HG03139 (cell line): ENCODE results near the gene MEGF6.
"Not testable (repeated sequence)": the region's sequence is repeated elsewhere in the genome, so short reads cannot be mapped to it uniquely, and the experiment has no call there.

ENCODE experiments used
- ATAC-seq: cut with Tn5 transposase; IDR thresholded peaks from one replicate; pipeline ENCODE4 v1.9.1; 2021; ENCODE audit not compliant: unreplicated experiment

Gene MEGF6

DNA sequence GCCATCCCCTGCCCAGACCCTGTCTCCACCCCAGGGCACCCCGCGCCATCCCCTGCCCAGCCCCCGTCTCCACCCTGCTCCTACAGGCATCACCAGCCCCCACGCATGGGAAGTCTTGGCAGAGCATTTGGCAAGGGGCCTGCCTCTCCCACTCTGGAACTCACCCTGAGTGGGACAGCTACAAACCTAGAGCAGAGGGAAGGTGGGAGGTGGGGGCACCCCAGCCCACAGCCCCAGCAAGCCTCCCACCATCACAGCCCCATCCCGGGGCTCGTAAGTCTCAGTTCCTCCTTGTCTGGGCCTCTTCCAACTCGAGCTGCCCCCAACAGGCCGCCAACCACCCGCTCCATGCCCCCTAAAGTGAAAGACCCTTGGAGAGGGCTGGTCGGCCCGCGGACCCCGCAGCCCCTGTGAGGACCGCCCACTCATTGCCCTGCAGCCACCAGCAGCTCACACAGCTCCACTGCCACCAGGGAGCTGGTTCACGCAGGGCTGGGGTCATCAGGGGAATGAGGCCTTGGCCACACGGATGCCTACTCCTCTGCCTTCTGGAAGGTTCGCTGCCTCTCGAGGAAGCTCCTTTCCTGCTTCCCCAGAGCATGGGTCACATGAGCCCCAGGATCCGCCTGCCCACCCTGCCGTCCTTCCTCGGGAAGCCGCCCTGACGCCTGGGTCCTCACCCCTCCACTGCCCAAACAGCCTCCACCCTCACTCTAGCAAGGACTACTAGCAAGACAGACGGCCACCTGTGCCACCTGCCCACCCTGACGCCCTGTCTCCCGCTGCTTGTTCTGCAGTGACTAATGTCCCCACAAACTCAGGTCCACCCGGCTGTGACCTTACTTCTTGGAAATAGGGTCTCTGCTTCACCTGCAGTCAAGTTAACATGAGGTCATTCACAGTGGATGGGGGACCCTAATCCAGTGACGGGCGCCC, 14.4 kb downstream of the MEGF6 start:
- no peak for ATAC-seq

DNA sequence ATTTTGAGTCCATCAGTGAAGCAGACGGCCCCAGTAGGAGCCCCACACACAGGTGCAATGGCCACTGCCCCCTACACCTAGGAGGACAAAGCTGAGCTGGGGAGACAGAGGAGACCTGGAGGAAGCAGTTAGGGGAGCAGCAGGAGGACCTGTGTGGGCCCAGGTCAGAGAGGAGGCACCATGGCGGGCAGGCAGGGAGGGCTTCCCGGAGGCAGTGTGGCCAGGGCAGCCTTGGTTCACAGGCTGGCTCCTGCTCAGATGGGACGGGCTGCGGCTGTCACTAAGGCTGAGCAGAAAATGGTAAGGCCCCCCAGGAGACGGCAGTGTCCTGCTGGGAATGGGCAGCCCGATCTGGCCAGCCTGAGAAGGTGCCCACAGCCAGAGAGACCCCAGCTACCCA, 15.4 kb downstream of the MEGF6 start:
- ATAC-seq: no peak

DNA sequence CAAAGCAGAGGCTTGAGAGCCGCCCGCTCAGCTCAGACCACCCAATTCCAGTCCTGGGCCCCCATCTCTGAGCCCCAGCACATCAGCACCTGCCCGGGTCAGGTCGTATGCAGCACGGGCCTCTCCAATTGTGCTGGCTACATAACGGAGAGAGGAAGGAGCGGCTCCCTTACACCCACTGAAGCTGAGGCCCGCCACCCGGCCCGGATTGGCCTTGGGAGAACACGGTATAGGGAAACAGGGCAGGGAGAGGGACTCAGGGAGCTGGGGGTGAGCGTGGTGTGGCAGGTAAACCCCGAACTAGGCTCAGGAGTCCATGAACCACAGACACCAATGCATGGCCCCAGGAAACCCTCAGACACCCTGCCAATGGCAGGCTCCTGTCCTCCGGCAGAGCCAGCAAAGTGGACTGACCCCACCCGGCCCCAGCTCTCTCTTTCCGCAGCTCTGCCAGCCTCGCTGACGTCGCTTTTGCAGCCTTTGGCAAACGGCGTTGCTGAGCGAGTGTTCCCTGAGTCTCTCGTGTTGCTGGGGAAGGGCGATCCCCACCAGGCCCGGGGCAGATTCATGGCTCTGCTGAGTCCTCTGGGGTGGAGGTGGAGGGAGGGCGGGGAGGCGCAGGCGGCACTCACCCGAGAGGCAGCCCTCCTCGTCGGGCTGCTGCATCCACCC, 16.5 kb downstream of the MEGF6 start:
- no peak for ATAC-seq

DNA sequence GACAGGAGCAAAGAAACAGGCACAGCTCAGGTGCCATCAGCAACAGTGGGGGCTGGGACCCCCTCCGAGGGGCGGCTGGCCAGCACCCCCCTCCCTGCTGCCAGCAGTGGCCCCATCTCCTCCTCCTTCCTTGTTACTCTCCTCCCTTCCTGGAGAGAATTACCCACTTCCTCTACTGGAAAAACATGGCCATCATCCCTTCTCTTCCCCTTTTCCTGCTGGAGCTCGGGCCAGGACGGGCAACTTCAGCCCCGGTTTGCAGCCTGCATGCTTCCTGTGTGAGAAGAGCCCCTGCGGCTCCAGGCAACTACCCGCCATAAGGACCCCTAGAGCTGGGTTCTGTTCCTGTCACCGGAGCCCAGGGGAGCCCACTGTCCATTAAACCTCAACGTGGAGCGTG, 17.6 kb downstream of the MEGF6 start:
- ATAC-seq: no peak

DNA sequence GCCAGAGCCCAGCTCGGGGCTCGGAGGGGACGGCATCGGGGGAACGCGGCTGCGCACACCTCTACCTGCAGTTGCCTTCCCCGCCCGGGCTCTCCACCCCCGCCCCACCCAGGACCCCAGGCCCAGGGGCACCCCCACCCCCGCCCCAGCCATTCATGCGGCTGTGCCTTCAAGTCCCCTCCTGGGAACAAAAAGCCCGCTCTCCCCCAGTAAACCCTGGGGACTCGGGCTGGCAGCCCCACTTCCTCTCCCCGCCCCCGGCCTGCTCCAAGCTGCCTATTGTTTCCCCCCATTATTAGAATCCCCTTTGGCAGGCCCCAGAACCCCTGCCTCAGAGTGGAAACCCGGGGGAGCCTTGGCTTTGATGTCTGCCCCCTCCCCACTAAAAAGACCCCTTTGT, 18.0 kb downstream of the MEGF6 start:
- ATAC-seq: no peak

DNA sequence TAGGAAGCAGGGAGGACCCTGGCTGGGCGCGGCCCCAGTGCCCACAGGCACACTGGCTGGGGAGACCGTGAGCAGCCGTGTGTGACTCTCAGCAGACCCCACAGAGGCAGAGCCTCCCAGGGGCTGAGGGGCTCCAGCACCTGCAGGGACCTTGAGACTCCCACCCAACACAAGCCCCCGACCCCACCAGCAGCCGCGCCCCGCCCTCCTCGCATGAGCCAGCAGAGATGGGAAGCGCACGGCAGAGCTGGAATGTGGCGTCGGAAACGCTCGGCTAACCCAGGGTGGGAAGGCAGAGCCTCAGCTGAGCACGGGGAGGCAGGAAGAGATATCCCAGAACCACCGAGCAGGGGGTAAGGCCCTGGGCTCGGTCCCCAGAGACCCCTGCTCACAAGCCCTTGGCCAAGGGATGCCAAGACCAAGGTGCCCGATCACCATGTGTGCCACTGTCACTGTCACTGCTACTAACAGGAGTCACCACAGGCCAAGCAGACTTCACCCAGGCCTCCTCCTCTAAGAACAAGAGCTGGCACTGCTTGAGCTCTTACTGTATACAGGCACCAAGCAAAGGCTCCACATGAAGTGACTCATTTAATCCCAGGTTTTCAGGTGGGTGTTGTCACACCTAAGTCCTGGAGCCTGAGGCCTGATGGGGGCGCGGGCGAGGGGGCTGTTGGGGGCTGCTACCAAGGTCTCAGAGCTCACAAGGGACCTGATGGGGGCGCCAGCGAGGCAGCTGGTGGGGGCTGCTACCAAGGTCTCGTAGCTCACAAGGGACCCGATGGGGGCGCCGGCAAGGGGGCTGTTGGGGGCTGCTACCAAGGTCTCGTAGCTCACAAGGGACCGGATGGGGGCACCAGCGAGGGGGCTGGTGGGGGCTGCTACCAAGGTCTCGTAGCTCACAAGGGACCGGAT, 20.1 kb downstream of the MEGF6 start:
- no peak for ATAC-seq

DNA sequence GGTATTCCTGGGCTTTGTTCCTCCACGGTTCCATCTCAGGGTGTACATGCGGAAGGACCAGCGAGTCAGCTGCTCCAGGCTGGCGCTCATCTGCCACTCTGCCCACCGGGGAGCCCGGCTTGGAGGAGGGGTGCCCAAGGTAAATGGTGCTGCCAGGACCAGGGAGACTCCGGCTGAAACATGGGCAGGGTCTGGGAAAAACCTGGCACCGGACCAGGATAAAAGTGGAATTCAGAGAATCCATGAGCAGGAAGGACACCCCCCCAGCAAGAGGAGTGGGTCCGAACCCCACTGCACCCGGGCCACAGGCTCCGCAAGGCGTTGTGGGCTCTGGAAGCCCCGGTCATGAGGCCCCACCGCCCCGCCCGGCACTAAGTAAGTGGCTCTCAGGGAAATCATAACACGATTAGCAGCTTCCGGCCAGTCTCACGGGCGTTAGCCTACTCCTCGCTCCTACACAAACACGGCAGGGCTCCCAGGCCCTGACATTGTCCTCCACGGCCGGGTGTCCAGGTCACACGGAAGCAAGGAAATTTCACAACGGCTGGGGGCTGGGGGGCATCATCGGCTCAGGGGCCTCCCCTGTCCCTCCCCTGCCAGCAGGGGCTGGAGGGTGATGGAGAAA, 21.1 kb downstream of the MEGF6 start:
- ATAC-seq: no peak

DNA sequence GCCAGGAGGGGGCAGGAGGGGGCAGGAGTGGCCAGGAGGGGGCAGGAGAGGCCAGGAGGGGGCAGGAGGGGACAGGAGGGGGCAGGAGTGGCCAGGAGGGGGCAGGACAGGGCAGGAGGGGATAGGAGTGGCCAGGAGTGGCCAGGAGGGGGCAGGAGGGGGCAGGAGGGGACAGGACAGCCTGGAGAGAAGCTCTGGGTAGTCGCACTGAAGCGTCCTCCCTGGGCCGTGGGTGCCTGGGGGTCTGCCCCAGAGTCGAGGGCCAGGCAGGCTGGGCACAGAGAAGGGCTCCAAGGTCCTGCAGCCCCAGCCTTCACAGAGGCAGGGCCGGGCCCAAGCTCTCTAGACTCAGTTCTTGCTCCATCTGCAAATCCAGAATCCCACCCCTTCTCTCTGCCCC, 22.9 kb downstream of the MEGF6 start:
- no peak for ATAC-seq

DNA sequence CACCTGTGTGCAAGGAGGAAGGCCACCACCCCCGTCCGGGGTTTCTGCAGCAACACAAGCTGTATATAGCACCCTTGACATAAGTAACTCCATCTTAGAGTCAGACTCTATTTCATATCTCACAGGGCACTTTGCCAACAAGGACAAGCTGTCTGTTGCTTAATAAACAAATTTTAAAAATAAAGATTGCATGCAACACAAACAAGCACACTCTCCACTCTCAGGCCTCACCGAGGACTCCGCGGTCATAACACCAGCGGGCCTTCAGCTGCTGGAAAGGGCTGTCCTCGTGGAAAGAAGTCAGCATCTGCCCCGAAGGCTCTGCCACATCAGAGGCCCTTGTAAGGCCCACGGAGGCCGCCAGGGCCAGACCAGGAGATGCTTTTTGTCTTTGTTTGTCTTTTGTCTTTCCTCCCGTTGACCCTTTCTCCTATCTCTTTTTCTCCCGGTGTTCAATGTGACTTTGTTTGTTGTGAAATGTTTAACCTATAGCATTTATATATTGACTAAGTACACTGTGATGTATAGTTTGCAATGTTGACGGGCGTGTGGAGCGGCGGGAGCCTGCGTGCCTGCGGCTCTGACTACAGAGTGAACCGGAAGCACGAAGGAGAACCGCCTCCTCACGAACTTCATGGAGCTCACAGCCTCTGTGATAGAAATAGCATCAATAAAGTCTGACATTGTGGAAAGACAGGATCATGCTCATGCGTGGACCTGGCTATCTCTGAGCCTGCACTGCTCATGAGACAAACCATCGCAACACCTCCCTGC, 24.1 kb downstream of the MEGF6 start:
- no peak for ATAC-seq

DNA sequence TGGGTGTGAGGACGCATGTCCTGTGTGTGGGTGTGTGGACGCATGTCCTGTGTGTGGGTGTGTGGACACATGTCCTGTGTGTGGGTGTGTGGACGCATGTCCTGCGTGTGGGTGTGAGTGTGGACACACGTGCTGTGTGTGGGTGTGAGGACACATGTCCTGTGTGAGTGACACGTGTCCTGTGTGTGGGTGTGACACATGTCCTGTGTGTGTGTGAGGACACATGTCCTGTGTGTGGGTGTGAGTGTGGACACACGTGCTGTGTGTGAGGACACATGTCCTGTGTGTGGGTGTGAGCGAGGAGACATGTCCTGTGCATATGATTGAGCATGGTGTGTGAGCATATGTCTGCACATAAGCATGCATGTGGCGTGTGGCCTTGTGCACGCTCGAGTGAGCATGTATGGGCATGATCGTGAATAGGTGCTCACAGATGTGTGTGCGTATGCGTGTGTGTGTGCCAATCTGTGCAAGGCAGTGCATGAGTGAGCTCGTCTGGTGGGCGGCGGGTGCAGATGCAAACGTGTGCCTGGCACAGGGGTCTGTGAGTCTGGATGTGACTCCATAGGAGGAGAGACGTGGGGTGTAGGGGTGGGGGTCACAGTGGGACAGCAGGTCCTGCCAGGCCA, 25.3 kb downstream of the MEGF6 start:
- no peak for ATAC-seq

DNA sequence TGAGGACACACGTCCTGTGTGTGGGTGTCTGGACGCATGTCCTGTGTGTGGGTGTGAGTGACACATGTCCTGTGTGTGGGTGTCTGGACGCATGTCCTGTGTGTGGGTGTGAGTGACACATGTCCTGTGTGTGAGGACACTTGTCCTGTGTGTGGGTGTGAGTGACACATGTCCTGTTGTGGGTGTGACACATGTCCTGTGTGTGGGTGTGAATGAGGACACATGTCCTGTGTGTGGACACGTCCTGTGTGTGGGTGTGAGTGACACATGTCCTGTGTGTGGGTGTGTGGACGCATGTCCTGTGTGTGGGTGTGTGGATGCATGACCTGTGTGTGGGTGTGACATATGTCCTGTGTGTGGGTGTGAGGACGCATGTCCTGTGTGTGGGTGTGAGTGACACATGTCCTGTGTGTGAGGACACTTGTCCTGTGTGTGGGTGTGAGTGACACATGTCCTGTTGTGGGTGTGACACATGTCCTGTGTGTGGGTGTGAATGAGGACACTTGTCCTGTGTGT, 25.9 kb downstream of the MEGF6 start:
- ATAC-seq: not testable (repeated sequence)

DNA sequence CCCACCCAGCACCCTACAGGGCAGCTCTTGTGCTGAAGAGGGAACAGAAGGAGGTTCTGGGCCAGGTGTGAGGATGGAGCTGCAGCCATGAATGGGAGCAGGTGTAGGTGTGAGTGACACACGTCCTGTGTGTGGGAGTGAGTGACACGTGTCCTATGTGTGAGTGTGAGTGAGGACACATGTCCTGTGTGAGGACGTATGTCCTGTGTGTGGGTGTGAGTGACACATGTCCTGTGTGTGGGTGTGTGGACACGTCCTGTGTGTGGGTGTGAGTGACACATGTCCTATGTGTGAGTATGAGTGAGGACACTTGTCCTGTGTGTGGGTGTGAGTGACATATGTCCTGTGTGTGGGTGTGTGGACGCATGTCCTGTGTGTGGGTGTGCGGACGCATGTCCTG, 26.4 kb downstream of the MEGF6 start:
- no peak for ATAC-seq

DNA sequence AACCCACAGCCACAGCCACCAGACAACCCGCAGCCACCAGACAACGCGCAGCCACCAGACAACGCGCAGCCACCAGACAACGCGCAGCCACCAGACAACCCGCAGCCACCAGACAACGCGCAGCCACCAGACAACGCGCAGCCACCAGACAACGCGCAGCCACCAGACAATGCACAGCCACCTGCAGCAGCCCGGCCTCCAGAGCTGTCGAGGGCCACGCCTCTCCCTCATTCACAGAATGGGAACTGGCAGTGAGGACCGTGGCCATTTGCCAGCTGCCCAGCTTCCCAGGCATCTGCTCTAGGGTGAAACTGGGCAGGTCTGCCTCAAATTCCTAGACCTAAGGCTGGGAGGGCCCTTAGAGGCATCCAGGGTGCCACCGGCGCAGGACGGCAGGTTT, 27.6 kb downstream of the MEGF6 start:
- ATAC-seq: not testable (repeated sequence)

DNA sequence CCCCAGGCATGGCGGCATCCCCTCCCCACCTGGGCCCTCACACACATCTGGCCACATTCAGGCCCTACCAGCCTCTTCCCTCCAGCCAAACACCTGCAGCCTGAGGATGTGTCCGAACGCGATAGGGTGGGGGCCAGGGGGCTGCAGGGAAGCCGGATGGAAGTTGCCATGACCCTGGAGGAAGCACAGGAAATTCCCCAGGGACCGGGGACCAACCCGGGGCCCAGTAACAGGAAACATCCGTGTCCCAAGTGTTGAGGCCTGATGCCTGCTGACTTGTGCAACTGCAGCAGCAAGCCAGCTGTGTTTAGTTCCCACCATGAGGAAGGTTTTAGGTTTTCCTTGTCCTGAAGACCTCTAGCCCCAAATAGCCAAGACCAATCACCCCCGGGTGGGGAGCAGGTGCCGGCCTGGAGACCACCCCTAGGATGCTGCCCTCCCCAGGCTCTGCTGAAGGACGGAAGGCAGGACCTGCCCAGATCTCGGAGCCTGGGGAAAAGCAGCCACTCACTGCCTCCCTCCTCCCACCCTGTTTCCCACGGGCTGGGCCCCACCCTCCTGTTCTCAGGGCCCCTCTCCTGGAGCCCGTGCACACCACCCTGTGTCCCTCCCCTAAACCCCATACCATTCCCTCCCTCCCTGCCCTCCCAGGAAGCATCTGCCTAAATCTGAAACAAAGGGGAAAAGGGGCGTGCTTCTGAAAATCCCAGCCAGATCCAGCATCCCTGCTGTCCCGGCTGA, 29.8 kb downstream of the MEGF6 start:
- no peak for ATAC-seq

DNA sequence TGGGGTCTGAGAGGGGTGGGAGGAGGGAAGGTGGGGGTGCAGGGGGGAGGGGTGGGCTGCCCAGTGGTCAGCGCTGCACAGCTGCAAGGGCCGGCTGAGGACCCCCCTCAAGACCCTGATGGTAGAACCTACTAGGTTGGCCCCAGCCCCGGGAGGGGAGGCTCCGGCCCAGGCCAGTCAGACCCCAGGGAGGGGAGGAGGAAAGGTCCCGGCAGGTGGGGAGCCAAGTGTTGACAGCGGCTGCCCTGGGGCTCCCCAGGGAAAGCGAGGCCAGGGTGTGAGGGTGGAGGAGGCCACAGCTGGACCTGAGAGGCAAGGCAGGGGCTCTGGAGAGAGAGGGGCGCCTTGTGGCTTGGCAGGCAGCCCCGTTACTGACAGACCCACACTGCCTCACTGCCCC, 31.1 kb downstream of the MEGF6 start:
- no peak for ATAC-seq

DNA sequence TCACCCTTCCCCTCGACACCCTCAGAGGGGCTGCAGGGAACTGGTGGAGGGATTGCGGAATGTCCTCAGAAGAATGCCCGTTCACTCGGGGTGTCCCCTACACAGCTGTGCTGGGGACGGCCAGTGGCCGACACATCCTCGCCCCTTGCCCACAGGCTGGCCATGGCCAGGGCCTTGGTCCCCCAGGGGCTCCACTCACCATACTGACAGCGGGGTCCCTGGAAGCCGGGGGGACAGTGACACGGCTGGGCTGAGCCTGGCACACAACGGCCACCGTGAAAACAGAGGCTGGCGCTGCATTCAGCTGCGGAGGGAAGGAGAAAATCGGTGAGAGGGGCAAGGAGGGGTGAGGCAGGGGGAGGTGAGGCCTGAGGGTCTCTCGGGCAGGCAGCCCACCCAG, 31.7 kb downstream of the MEGF6 start:
- ATAC-seq: no peak

DNA sequence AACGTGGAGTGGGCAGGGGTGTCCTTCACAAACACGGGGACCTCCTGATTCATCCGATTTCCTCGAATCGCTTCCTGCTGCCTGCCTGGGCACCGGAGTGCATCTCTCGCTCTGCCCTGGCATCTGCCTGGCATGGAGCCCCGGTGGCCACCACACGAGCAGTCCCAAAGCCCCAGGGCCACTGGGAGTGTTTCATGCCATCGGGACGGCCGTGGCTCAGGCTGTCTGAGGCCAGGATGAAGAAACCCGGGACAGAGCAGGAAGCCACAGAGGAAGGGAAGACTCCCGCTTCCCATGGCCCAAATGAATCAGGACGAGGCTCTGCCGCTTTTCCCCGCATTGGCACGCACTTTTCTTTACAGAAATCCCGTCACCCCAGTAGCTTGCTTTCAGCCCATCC, 32.4 kb downstream of the MEGF6 start:
- no peak for ATAC-seq

DNA sequence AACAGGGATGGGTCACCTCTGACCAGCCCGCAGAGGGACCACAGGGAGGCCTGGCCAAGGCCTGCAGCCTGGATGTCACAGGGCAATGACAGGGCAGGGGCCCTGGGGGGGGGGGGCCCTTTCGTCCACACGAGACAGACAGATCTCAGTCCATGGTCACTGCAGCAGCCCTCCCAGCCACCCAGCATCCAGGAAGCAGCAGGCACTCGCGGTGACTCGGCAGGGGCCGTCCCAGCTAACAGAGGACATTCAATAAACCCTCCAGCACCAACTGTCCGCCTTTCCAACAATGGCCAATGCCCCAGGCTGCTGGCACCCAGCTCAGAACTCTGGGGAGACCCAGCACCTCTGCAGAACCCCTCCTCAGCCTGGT, 32.9 kb downstream of the MEGF6 start:
- no peak for ATAC-seq
